Measurements from ENCODE around the gene EXOC3L4. TPM values are rescaled to one million over a fixed set of nuclear protein-coding genes. Genes with fewer than 3 reads are reported as not detected.

EXOC3L4 gene
- total RNA-seq, 1 experiment from 2014 or later, result 1.4 TPM

DNA sequence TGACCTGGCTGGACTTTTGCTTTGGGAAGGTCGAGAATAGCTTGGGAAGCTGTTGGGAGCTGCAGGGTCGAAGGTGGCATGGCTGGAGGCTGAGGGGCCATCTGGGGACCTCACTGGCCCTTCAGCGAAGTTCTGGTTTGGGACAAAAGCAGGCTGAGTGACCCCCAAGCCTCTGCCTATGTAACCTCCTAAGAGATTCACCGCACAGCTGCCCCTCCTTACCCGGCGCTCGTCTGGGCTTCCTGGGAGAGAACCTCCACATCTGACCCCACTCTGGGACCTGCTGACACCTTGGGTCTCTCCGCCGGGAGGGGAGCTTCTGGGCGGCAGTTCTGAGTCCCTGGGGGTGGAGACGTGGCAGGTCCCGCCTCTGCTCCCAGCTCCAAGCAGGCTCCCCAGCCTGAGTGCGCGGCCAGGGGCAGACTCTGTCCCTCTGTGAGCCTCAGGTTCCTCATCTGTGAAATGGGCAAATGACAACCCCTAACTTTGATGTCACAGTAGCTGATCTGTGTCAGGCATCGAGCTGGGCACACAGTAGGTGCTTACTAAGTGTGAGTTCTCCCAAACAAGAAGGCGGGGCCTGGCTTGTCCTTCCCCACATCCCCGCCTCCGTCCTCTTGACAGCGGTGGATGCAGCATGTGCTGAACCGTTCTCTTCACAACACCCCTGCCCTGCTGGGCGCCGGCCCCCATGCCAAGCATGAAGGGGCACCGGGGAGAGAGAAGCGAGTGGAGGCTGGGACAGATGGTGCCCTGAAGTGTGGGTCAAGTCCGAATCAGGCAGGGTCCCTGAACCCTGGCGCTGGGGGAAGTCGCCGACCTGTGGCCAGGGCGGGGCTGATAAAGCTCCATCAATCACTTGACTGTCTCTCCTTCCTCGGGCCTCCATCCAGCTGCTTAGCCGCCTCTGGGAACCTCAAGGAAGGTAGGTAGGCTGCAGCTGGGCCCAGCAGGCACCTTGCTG is 3.8 kb downstream of the EXOC3L4 start:
- no peaks in the 10 kb centered on the region for H3K9me2 ChIP-seq (replicated peaks; ENCODE audit: low read length)
- ATAC-seq (no peak), DNase-seq (no peak)
- intact Hi-C loops (cut with micrococcal nuclease), result no loop called here
- ChIA-PET POLR2A (ENCODE audit: unreplicated experiment) (no interaction called here), CTCF (no interaction called here)
- H3K36me3 ChIP-seq (ENCODE audit: low read depth, low read length), result no peaks in the 10 kb centered on the region
- TF ChIP-seq EZH2phosphoT487 (IDR thresholded peaks at IDR 0.05; ENCODE audit: borderline replicate concordance, low read length), result no peak
- TF ChIP-seq EZH2 (IDR thresholded peaks at IDR 0.05; ENCODE audit: low read length, unreplicated experiment), result no peak
- TF ChIP-seq CTCF (conservative IDR thresholded peaks at IDR 0.05; ENCODE audit: low read depth, low read length), result no peak
- no peak overlapping the region for H3K4me3 ChIP-seq (ENCODE audit: low read length)
- no peak overlapping the region for H3K27ac ChIP-seq (ENCODE audit: low read length)
- no peaks in the 10 kb centered on the region for H3K4me1 ChIP-seq (ENCODE audit: insufficient read depth, low read length)
- H3K79me2 ChIP-seq (ENCODE audit: low read length), result no peaks in the 10 kb centered on the region
- no peaks in the 10 kb centered on the region for H3F3A ChIP-seq (ENCODE audit: low read length, unreplicated experiment)
- H3K4me2 ChIP-seq (ENCODE audit: low read length), result no peak overlapping the region
- no peak overlapping the region for H2AFZ ChIP-seq (ENCODE audit: low read length)
- H3K9me3 ChIP-seq (ENCODE audit: low read length), result no peaks in the 10 kb centered on the region
- no peak overlapping the region for H3K9ac ChIP-seq (ENCODE audit: low read length)
- H4K20me1 ChIP-seq (ENCODE audit: low read length), result no peaks in the 10 kb centered on the region
- BruUV-seq (replicated peaks), result no TSS peak
- no peaks in the 10 kb centered on the region for H3K27me3 ChIP-seq (ENCODE audit: low read length)

DNA sequence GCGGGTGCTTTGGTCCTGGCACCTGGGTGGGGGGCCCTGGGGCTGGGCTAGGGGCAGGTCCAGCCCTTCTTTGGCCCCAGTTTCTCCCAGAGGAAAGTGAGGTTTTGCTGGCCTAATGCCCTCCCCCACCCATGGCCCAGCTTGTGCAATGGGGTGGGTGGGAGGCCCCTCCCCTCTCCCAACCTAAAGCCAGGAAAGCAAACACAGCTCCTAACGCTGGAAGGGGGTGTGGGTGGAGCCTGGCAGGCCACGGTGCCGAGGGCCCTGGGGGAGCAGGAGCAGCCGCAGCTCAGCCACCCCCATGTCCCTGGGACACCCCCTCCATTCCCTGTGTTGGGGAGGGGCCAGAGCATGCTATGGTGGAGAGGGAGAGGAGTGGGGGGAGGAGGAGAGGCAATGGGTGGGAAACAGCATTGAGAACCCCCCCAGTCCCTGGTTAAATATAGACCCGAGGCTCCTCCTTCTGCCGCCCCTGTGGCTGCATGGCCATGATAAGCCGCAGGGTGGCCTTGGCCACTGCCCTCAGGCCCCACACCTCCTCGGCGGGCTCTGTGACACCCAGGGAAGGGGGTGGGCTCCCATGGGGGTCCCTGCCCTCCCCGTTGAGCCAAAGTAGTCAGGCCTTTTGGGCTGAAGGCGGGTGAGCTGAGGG is 4.7 kb downstream of the EXOC3L4 start:
- no peak overlapping the region for H3K4me3 ChIP-seq (ENCODE audit: low read length)
- H3K9ac ChIP-seq (ENCODE audit: low read length), result no peak overlapping the region
- H4K20me1 ChIP-seq (ENCODE audit: low read length), result no peaks in the 10 kb centered on the region
- no peak overlapping the region for H3K4me2 ChIP-seq (ENCODE audit: low read length)
- no TSS peak for BruUV-seq (replicated peaks)
- no peaks in the 10 kb centered on the region for H3F3A ChIP-seq (ENCODE audit: low read length, unreplicated experiment)
- no peak overlapping the region for H3K27ac ChIP-seq (ENCODE audit: low read length)
- H3K79me2 ChIP-seq (ENCODE audit: low read length), result no peaks in the 10 kb centered on the region
- CTCF ChIA-PET, result no interaction called here
- H2AFZ ChIP-seq (ENCODE audit: low read length), result no peak overlapping the region
- no peak for TF ChIP-seq CTCF (conservative IDR thresholded peaks at IDR 0.05; ENCODE audit: low read depth, low read length)
- TF ChIP-seq EZH2phosphoT487 (IDR thresholded peaks at IDR 0.05; ENCODE audit: borderline replicate concordance, low read length), result no peak
- no peak for TF ChIP-seq EZH2 (IDR thresholded peaks at IDR 0.05; ENCODE audit: low read length, unreplicated experiment)
- intact Hi-C loops (cut with micrococcal nuclease), result no loop called here
- ATAC-seq, result no peak
- POLR2A ChIA-PET (ENCODE audit: unreplicated experiment), result no interaction called here
- peaks cover 2% of the 10 kb centered on the region; the same call in 1 of the 2 replicates for H3K4me1 ChIP-seq (ENCODE audit: insufficient read depth, low read length)
- no peaks in the 10 kb centered on the region for H3K9me3 ChIP-seq (ENCODE audit: low read length)
- H3K36me3 ChIP-seq (ENCODE audit: low read depth, low read length), result no peaks in the 10 kb centered on the region
- H3K9me2 ChIP-seq (replicated peaks; ENCODE audit: low read length), result no peaks in the 10 kb centered on the region
- DNase-seq, result no peak
- H3K27me3 ChIP-seq (ENCODE audit: low read length), result peaks cover 2% of the 10 kb centered on the region; the same call in 1 of the 2 replicates
